Thyroid gland (tissue), 4 donors: ENCODE data around the gene ZXDB.

Source experiments
- CTCF ChIP-seq, 6 experiments: fragments of 200-600 bp in 3 of 6; fragments of 450-650 bp in 3 of 6; sonication (generic) in 3 of 6; IDR thresholded peaks; one replicate each; pipeline ENCODE4 v1.5.1; 2016 to 2019; ENCODE audit warnings: antibody characterized with exemption in 6 of 6, mild to moderate bottlenecking in 2 of 6, inconsistent platforms in 1 of 6, moderate library complexity in 1 of 6
- POLR2A ChIP-seq, 2 donors: fragments of 450-650 bp; IDR thresholded peaks; one replicate each; pipeline ENCODE4 v1.6.1; 2017; ENCODE audit warnings: antibody characterized with exemption in 2 of 2, mild to moderate bottlenecking in 2 of 2, moderate library complexity in 1 of 2

- TF ChIP-seq CTCF (IDR thresholded peaks at IDR 0.05), result no peak
- TF ChIP-seq POLR2A (IDR thresholded peaks at IDR 0.05), result no peak
Measured at GRCh38 chrX:57587607-57588006, 4.2 kb upstream of the ZXDB start.
